Mesendoderm (in vitro differentiated cells): ENCODE data around the gene RASA4B.

Experiments used
- DNase-seq: peaks from one replicate; pipeline ENCODE4 v3.0.0; 2013
- H2AK5ac ChIP-seq: 2 replicates; pipeline ENCODE4 v1.6.1; 2013; ENCODE audit warnings: low read length, inconsistent platforms
- H2BK120ac ChIP-seq: 2 replicates; pipeline ENCODE4 v1.6.1; 2013; ENCODE audit warnings: low read depth, mild to moderate bottlenecking, low read length, moderate library complexity, mixed read lengths
- H2BK15ac ChIP-seq: replicated peaks from 2 replicates; pipeline ENCODE4 v1.6.1; 2013; ENCODE audit warnings: low read depth, mild to moderate bottlenecking, moderate library complexity
- H2BK5ac ChIP-seq: 2 replicates; pipeline ENCODE4 v1.6.1; 2013; ENCODE audit warnings: low read length, inconsistent platforms
- H3K18ac ChIP-seq: 2 replicates; pipeline ENCODE4 v1.6.1; 2013; ENCODE audit warnings: mild to moderate bottlenecking, low read length, mixed read lengths
- H3K23ac ChIP-seq: one replicate; pipeline ENCODE4 v1.6.1; 2013; ENCODE audit warnings: low read length
- H3K27ac ChIP-seq: 2 replicates; pipeline ENCODE4 v1.5.1; 2013; ENCODE audit warnings: low read depth, mild to moderate bottlenecking, inconsistent platforms, low read length, moderate library complexity
- H3K27me3 ChIP-seq: 2 replicates; pipeline ENCODE4 v1.6.1; 2013; ENCODE audit warnings: low read length, control low read depth, mild to moderate bottlenecking, inconsistent platforms; ENCODE audit not compliant: insufficient read depth, poor library complexity
- H3K36me3 ChIP-seq: 2 replicates; pipeline ENCODE4 v1.6.1; 2013; ENCODE audit warnings: low read length, inconsistent platforms; ENCODE audit not compliant: control insufficient read depth, insufficient read depth
- H3K4ac ChIP-seq: one replicate; pipeline ENCODE4 v1.6.1; 2013; ENCODE audit warnings: low read depth, mild to moderate bottlenecking, low read length, moderate library complexity
- H3K4me1 ChIP-seq: 2 replicates; pipeline ENCODE4 v1.6.1; 2013; ENCODE audit warnings: low read depth, low read length, inconsistent platforms; ENCODE audit not compliant: control insufficient read depth
- H3K4me2 ChIP-seq: 2 replicates; pipeline ENCODE4 v1.6.1; 2013; ENCODE audit warnings: low read length
- H3K4me3 ChIP-seq: 2 replicates; pipeline ENCODE4 v1.5.1; 2013; ENCODE audit warnings: mild to moderate bottlenecking, low read length
- H3K56ac ChIP-seq: one replicate; pipeline ENCODE4 v1.6.1; 2013; ENCODE audit warnings: low read length
- H3K79me1 ChIP-seq: 2 replicates; pipeline ENCODE4 v1.6.1; 2013; ENCODE audit warnings: low read length, inconsistent platforms
- H3K79me2 ChIP-seq: 2 replicates; pipeline ENCODE4 v1.6.1; 2013; ENCODE audit warnings: mild to moderate bottlenecking, low read length; ENCODE audit not compliant: control insufficient read depth, insufficient read depth
- H3K9ac ChIP-seq: 2 replicates; pipeline ENCODE4 v1.6.1; 2013; ENCODE audit warnings: low read length, inconsistent platforms
- H4K5ac ChIP-seq: one replicate; pipeline ENCODE4 v1.6.1; 2013; ENCODE audit warnings: low read length
- H4K8ac ChIP-seq: one replicate; pipeline ENCODE4 v1.6.1; 2013; ENCODE audit warnings: low read depth, mild to moderate bottlenecking, control low read depth, low read length, moderate library complexity
- WGBS: extraction: QIAGEN DNeasy Blood & Tissue Kit; methylation state at CpG from one replicate; pipeline ENCODE4 v1.1.7; 2013; ENCODE audit warnings: low lambda C conversion rate, missing lambda C conversion rate; ENCODE audit not compliant: insufficient coverage; ENCODE audit errors: extremely low coverage; 5-methylcytosine and 5-hydroxymethylcytosine counted together

The RASA4B gene

GRCh38 chr7:102450242-102450641 lies 67.3 kb downstream of the RASA4B start:
- H3K27me3 ChIP-seq, result no peaks in the 10 kb centered on the region
- H3K27ac ChIP-seq, result no peak overlapping the region
- H3K4me3 ChIP-seq, result no peak overlapping the region
- H3K4me1 ChIP-seq, result no peaks in the 10 kb centered on the region
- H2BK120ac ChIP-seq, result no peak overlapping the region
- no CpG with 5 or more reads among the region's 6 CpGs for WGBS
- H3K9ac ChIP-seq, result no peak overlapping the region
- H2BK5ac ChIP-seq, result no peak overlapping the region
- no peaks in the 10 kb centered on the region for H3K79me1 ChIP-seq
- H4K8ac ChIP-seq, result no peak overlapping the region
- H3K23ac ChIP-seq, result no peak overlapping the region
- no peak overlapping the region for H4K5ac ChIP-seq
- no peak overlapping the region for H3K4me2 ChIP-seq
- no peak for DNase-seq
- no peaks in the 10 kb centered on the region for H3K79me2 ChIP-seq
- no peaks in the 10 kb centered on the region for H3K36me3 ChIP-seq
- no peak overlapping the region for H2AK5ac ChIP-seq
- H3K56ac ChIP-seq, result no peak overlapping the region
- H2BK15ac ChIP-seq, result no peak overlapping the region
- H3K18ac ChIP-seq, result no peak overlapping the region
- H3K4ac ChIP-seq, result no peak overlapping the region

DNA sequence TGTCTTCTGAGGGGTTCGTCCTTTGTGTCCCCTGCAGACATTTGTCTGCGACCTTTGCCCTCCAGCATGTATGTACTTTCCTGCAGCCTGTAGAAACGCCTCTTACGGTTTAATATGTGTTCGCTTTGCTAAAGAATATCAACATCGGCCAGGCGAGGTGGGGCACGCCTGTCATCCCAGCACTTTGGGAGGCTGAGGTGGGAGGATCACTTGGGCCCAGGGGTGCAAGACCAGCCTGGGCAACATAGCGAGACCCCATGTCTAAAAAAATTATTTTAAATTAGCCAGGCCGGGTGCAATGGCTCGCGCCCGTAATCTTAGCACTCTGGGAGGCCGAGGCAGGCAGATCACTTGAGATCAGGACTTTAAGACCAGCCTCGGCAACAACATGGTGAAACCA lies 68.4 kb downstream of the RASA4B start:
- Histone ChIP-seq H4K5ac (no peak overlapping the region), H3K4ac (no peak overlapping the region), H3K27me3 (no peaks in the 10 kb centered on the region), H3K79me1 (no peaks in the 10 kb centered on the region), H3K4me1 (no peaks in the 10 kb centered on the region), H3K23ac (no peak overlapping the region), H2BK15ac (no peak overlapping the region), H3K56ac (no peak overlapping the region), H2BK120ac (no peak overlapping the region), H3K36me3 (no peaks in the 10 kb centered on the region), H4K8ac (no peak overlapping the region), H3K4me3 (no peak overlapping the region), H3K18ac (no peak overlapping the region), H3K9ac (no peak overlapping the region), H3K79me2 (no peaks in the 10 kb centered on the region), H2BK5ac (no peak overlapping the region), H3K4me2 (no peak overlapping the region), H3K27ac (no peak overlapping the region), H2AK5ac (no peak overlapping the region)
- no peak for DNase-seq
- no CpG with 5 or more reads among the region's 15 CpGs for WGBS

GRCh38 chr7:102447311-102447710 lies 70.3 kb downstream of the RASA4B start:
- Histone ChIP-seq H3K27me3 (no peaks in the 10 kb centered on the region), H4K8ac (no peak overlapping the region), H3K79me2 (no peaks in the 10 kb centered on the region), H3K27ac (no peak overlapping the region), H3K56ac (no peak overlapping the region), H4K5ac (no peak overlapping the region), H2AK5ac (no peak overlapping the region), H3K4ac (no peak overlapping the region), H2BK15ac (no peak overlapping the region), H3K36me3 (no peaks in the 10 kb centered on the region), H3K79me1 (no peaks in the 10 kb centered on the region), H3K4me2 (no peak overlapping the region), H3K9ac (no peak overlapping the region), H3K23ac (no peak overlapping the region), H3K18ac (no peak overlapping the region), H2BK120ac (no peak overlapping the region), H3K4me1 (no peaks in the 10 kb centered on the region), H3K4me3 (no peak overlapping the region), H2BK5ac (no peak overlapping the region)
- no CpG with 5 or more reads among the region's 14 CpGs for WGBS
- no peak for DNase-seq

- Histone ChIP-seq H3K36me3 (peaks cover 2% of the 10 kb centered on the region), H2BK15ac (no peak overlapping the region), H3K27ac (no peak overlapping the region), H3K4me1 (no peaks in the 10 kb centered on the region), H2BK5ac (no peak overlapping the region), H3K23ac (no peak overlapping the region), H4K5ac (no peak overlapping the region), H3K56ac (no peak overlapping the region), H2AK5ac (no peak overlapping the region), H3K27me3 (no peaks in the 10 kb centered on the region), H2BK120ac (no peak overlapping the region), H3K4ac (no peak overlapping the region), H3K79me1 (no peaks in the 10 kb centered on the region), H3K18ac (no peak overlapping the region), H3K9ac (no peak overlapping the region), H3K4me2 (no peak overlapping the region), H3K4me3 (no peak overlapping the region), H3K79me2 (no peaks in the 10 kb centered on the region), H4K8ac (no peak overlapping the region)
- no CpG with 5 or more reads among the region's 41 CpGs for WGBS
- no peak for DNase-seq
Measured at GRCh38 chr7:102446387-102447156, 71.0 kb downstream of the RASA4B start.

DNA sequence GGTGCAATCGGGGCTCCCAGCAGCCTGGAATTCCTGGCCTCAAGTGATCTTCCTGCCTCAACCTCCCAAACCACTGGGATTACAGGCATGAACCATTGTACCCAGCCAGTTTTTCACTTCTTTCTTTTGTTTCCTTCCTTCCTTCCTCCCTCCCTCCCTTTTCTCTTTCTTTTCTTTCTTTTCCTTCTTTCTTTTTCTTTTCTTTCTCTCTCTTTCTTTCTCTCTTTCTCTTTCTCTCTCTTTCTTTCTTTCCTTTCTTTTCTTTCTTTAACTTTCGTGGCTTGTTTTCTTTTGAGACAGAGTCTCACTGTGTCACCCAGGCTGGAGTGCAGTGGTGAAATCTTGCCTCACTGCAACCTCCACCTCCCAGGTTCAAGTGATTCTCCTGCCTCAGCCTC lies 71.9 kb downstream of the RASA4B start:
- H2BK15ac ChIP-seq, result no peak overlapping the region
- H3K4me1 ChIP-seq, result no peaks in the 10 kb centered on the region
- H3K79me2 ChIP-seq, result no peaks in the 10 kb centered on the region
- no peaks in the 10 kb centered on the region for H3K79me1 ChIP-seq
- H3K4me2 ChIP-seq, result no peak overlapping the region
- WGBS, result no CpG with 5 or more reads among the region's 2 CpGs
- H3K27me3 ChIP-seq, result no peaks in the 10 kb centered on the region
- H4K8ac ChIP-seq, result no peak overlapping the region
- no peak overlapping the region for H3K56ac ChIP-seq
- no peak overlapping the region for H3K4me3 ChIP-seq
- H3K4ac ChIP-seq, result no peak overlapping the region
- H2AK5ac ChIP-seq, result no peak overlapping the region
- no peak for DNase-seq
- no peak overlapping the region for H3K23ac ChIP-seq
- no peak overlapping the region for H3K27ac ChIP-seq
- H3K18ac ChIP-seq, result no peak overlapping the region
- peaks cover 2% of the 10 kb centered on the region for H3K36me3 ChIP-seq
- H2BK5ac ChIP-seq, result no peak overlapping the region
- H3K9ac ChIP-seq, result no peak overlapping the region
- H2BK120ac ChIP-seq, result no peak overlapping the region
- H4K5ac ChIP-seq, result no peak overlapping the region
